Suprapubic skin (tissue), 3 donors: Measurements from ENCODE around the gene IMMP2L.

Source experiments
- POLR2A ChIP-seq, 2 donors: fragments of 450-650 bp; IDR thresholded peaks; one replicate each; pipeline ENCODE4 v1.6.1; 2017; ENCODE audit warnings: antibody characterized with exemption in 2 of 2, mild to moderate bottlenecking in 2 of 2, moderate library complexity in 2 of 2
- TF ChIP-seq, protein P1 (sequence below), 2 donors: fragments of 200-600 bp in 1 of 2; fragments of 450-650 bp in 1 of 2; sonication (generic) in 1 of 2; IDR thresholded peaks; one replicate each; pipeline ENCODE4 v1.5.1; 2016 to 2019; ENCODE audit warnings: antibody characterized with exemption in 2 of 2, mild to moderate bottlenecking in 1 of 2, moderate library complexity in 1 of 2

DNA sequence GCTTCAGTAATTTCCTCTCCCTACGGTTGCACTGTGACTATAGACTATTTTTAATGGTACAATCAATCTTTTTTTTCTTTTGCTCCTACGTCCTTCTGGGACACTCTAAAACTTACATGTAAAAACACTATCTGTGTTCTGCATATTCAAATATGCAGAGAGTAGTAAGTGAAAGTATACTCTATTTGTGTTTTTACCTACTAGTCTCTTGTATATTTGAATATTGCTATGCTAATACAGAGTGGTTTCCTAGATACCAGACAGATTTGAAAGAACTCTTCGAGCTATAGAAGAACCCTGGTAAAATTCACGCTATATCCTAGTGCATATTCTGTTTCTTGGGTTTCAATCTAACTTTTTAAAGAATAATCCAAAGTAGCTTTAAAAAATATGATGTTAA lies 672.2 kb downstream of the IMMP2L start:
- TF ChIP-seq, protein P1, sequence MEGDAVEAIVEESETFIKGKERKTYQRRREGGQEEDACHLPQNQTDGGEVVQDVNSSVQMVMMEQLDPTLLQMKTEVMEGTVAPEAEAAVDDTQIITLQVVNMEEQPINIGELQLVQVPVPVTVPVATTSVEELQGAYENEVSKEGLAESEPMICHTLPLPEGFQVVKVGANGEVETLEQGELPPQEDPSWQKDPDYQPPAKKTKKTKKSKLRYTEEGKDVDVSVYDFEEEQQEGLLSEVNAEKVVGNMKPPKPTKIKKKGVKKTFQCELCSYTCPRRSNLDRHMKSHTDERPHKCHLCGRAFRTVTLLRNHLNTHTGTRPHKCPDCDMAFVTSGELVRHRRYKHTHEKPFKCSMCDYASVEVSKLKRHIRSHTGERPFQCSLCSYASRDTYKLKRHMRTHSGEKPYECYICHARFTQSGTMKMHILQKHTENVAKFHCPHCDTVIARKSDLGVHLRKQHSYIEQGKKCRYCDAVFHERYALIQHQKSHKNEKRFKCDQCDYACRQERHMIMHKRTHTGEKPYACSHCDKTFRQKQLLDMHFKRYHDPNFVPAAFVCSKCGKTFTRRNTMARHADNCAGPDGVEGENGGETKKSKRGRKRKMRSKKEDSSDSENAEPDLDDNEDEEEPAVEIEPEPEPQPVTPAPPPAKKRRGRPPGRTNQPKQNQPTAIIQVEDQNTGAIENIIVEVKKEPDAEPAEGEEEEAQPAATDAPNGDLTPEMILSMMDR (IDR thresholded peaks at IDR 0.05) = no peak
- no peak for TF ChIP-seq POLR2A (IDR thresholded peaks at IDR 0.05)
